Measurements from ENCODE around the gene AZGP1. TPM values are rescaled to one million over a fixed set of nuclear protein-coding genes. Genes with fewer than 3 reads are reported as not detected.
"Not testable (repeated sequence)": the region's sequence is repeated elsewhere in the genome, so short reads cannot be mapped to it uniquely, and the experiment has no call there.

Gene AZGP1
- total and polyA plus RNA-seq, 3 experiments from 2014 or later = not detected

- Mint-ChIP-seq H3K27ac (peak overlapping the region in 2 of 8 donors; percentile 55 to 65), H3K27me3 (peaks cover 15 to 36% of the 10 kb centered on the region in 2 donors)
- H3K27me3 ChIP-seq (ENCODE audit: insufficient read depth, low read length, poor library complexity, severe bottlenecking); H3K4me1 Mint-ChIP-seq; H3K36me3 ChIP-seq (ENCODE audit: insufficient read depth, low read length); H3K9me3 ChIP-seq (ENCODE audit: low read length); H3K4me3 ChIP-seq (ENCODE audit: low read length); H3K27ac ChIP-seq (ENCODE audit: low read depth, low read length); H3K4me1 ChIP-seq (ENCODE audit: insufficient read depth, low read length); POLR2A ChIA-PET; H3K9me3 Mint-ChIP-seq; H3K36me3 Mint-ChIP-seq; H3K4me3 Mint-ChIP-seq: not testable (repeated sequence)
- CTCF ChIA-PET = interaction anchor here (0.7 to 2.6 kb wide), 20 partner anchors 10 to 428 kb away, joined by 3 to 9 read pairs (median 3); partner anchors contain the start of genes MBLAC1 and TRIM4
- peak; percentile 52 to 78 (median 62) for DNase-seq
Observed at GRCh38 chr7:99979814-99980225, 4.0 kb upstream of the AZGP1 start.

GRCh38 chr7:99976626-99977025 is 795 bp upstream of the AZGP1 start:
- no peak overlapping the region for H3K4me3 Mint-ChIP-seq
- no peaks in the 10 kb centered on the region for H3K27me3 ChIP-seq (ENCODE audit: insufficient read depth, low read length, poor library complexity, severe bottlenecking)
- no peaks in the 10 kb centered on the region for H3K4me1 ChIP-seq (ENCODE audit: insufficient read depth, low read length)
- H3K9me3 ChIP-seq (ENCODE audit: low read length) = no peaks in the 10 kb centered on the region
- no peaks in the 10 kb centered on the region for H3K36me3 Mint-ChIP-seq
- ChIA-PET CTCF (interaction anchor here (1.6 kb wide), 1 partner anchor 59 kb away, joined by 5 read pairs; no protein-coding TSS in a partner anchor), POLR2A (no interaction called here)
- H3K27ac ChIP-seq (ENCODE audit: low read depth, low read length) = no peak overlapping the region
- H3K36me3 ChIP-seq (ENCODE audit: insufficient read depth, low read length) = no peaks in the 10 kb centered on the region
- H3K9me3 Mint-ChIP-seq = peaks cover 0 to 2% (median 0%) of the 10 kb centered on the region in 5 donors
- peaks cover 15 to 37% of the 10 kb centered on the region in 2 donors for H3K27me3 Mint-ChIP-seq
- no peak for DNase-seq
- no peak overlapping the region for H3K4me3 ChIP-seq (ENCODE audit: low read length)
- no peak overlapping the region for H3K27ac Mint-ChIP-seq
- H3K4me1 Mint-ChIP-seq = peaks cover 0 to 3% (median 0%) of the 10 kb centered on the region in 3 donors

- H3K36me3 Mint-ChIP-seq = no peaks in the 10 kb centered on the region
- H3K9me3 Mint-ChIP-seq = peaks cover 0 to 2% (median 0%) of the 10 kb centered on the region in 5 donors
- H3K27me3 Mint-ChIP-seq = peaks cover 17 to 43% of the 10 kb centered on the region in 2 donors
- no peak overlapping the region for H3K4me3 Mint-ChIP-seq
- ChIA-PET CTCF (no interaction called here), POLR2A (no interaction called here)
- Histone ChIP-seq H3K36me3 (ENCODE audit: insufficient read depth, low read length) (no peaks in the 10 kb centered on the region), H3K27ac (ENCODE audit: low read depth, low read length) (no peak overlapping the region), H3K4me3 (ENCODE audit: low read length) (no peak overlapping the region), H3K27me3 (ENCODE audit: insufficient read depth, low read length, poor library complexity, severe bottlenecking) (no peaks in the 10 kb centered on the region), H3K4me1 (ENCODE audit: insufficient read depth, low read length) (no peaks in the 10 kb centered on the region), H3K9me3 (ENCODE audit: low read length) (no peaks in the 10 kb centered on the region)
- no peak overlapping the region for H3K27ac Mint-ChIP-seq
- no peaks in the 10 kb centered on the region for H3K4me1 Mint-ChIP-seq
- DNase-seq = no peak
Observed at GRCh38 chr7:99974681-99975080, 1.1 kb downstream of the AZGP1 start.

GRCh38 chr7:99973817-99974216 is 2.0 kb downstream of the AZGP1 start:
- H3K27ac ChIP-seq (ENCODE audit: low read depth, low read length); H3K27ac Mint-ChIP-seq; H3K9me3 Mint-ChIP-seq; H3K4me1 Mint-ChIP-seq; H3K27me3 ChIP-seq (ENCODE audit: insufficient read depth, low read length, poor library complexity, severe bottlenecking); H3K9me3 ChIP-seq (ENCODE audit: low read length); H3K4me3 ChIP-seq (ENCODE audit: low read length); CTCF ChIA-PET; POLR2A ChIA-PET; DNase-seq; H3K36me3 ChIP-seq (ENCODE audit: insufficient read depth, low read length); H3K36me3 Mint-ChIP-seq; H3K4me3 Mint-ChIP-seq; H3K4me1 ChIP-seq (ENCODE audit: insufficient read depth, low read length): not testable (repeated sequence)
- peaks cover 15 to 46% of the 10 kb centered on the region in 2 donors for H3K27me3 Mint-ChIP-seq

GRCh38 chr7:99971242-99971641 is 4.6 kb downstream of the AZGP1 start:
- CTCF ChIA-PET = interaction anchor here (0.6 kb wide), 1 partner anchor 18 kb away, joined by 3 read pairs; no protein-coding TSS in a partner anchor
- Histone ChIP-seq H3K4me1 (ENCODE audit: insufficient read depth, low read length) (no peaks in the 10 kb centered on the region), H3K9me3 (ENCODE audit: low read length) (no peaks in the 10 kb centered on the region), H3K36me3 (ENCODE audit: insufficient read depth, low read length) (no peaks in the 10 kb centered on the region), H3K27me3 (ENCODE audit: insufficient read depth, low read length, poor library complexity, severe bottlenecking) (no peaks in the 10 kb centered on the region), H3K4me3 (ENCODE audit: low read length) (no peak overlapping the region), H3K27ac (ENCODE audit: low read depth, low read length) (no peak overlapping the region)
- POLR2A ChIA-PET = no interaction called here
- DNase-seq = no peak
- Mint-ChIP-seq H3K27me3 (peaks cover 23 to 50% of the 10 kb centered on the region in 2 donors), H3K36me3 (no peaks in the 10 kb centered on the region), H3K27ac (no peak overlapping the region), H3K4me3 (no peak overlapping the region), H3K9me3 (peaks cover 0 to 2% (median 0%) of the 10 kb centered on the region in 5 donors), H3K4me1 (no peaks in the 10 kb centered on the region)

GRCh38 chr7:99969813-99970212 is 6.0 kb downstream of the AZGP1 start:
- not testable (repeated sequence) for H3K4me3 ChIP-seq (ENCODE audit: low read length); H3K4me1 ChIP-seq (ENCODE audit: insufficient read depth, low read length); H3K36me3 ChIP-seq (ENCODE audit: insufficient read depth, low read length); DNase-seq; H3K9me3 Mint-ChIP-seq; H3K27ac ChIP-seq (ENCODE audit: low read depth, low read length); H3K27me3 ChIP-seq (ENCODE audit: insufficient read depth, low read length, poor library complexity, severe bottlenecking); H3K4me1 Mint-ChIP-seq; H3K27ac Mint-ChIP-seq; H3K4me3 Mint-ChIP-seq; H3K36me3 Mint-ChIP-seq; H3K9me3 ChIP-seq (ENCODE audit: low read length)
- ChIA-PET POLR2A (interaction anchor here (0.7 kb wide), 1 partner anchor 395 kb away, joined by 3 read pairs; no protein-coding TSS in a partner anchor), CTCF (interaction anchor here (1.2 kb wide), 1 partner anchor 56 kb away, joined by 4 read pairs; no protein-coding TSS in a partner anchor)
- H3K27me3 Mint-ChIP-seq = peaks cover 18 to 47% of the 10 kb centered on the region in 2 donors

- peaks cover 20 to 49% of the 10 kb centered on the region in 2 donors for H3K27me3 Mint-ChIP-seq
- no peaks in the 10 kb centered on the region for H3K36me3 ChIP-seq (ENCODE audit: insufficient read depth, low read length)
- CTCF ChIA-PET = interaction anchor here (1.2 kb wide), 1 partner anchor 56 kb away, joined by 4 read pairs; no protein-coding TSS in a partner anchor
Observed at GRCh38 chr7:99969298-99969697, 6.5 kb downstream of the AZGP1 start.

GRCh38 chr7:99958564-99959227 is 17.1 kb downstream of the AZGP1 start:
- no peaks in the 10 kb centered on the region for H3K4me1 Mint-ChIP-seq

More at GRCh38 chr7:99969298-99969697, 6.5 kb downstream of the AZGP1 start:
- Mint-ChIP-seq H3K36me3 (no peaks in the 10 kb centered on the region), H3K4me1 (no peaks in the 10 kb centered on the region), H3K9me3 (peaks cover 0 to 2% (median 0%) of the 10 kb centered on the region in 5 donors), H3K27ac (no peak overlapping the region), H3K4me3 (no peak overlapping the region)
- Histone ChIP-seq H3K27me3 (ENCODE audit: insufficient read depth, low read length, poor library complexity, severe bottlenecking) (no peaks in the 10 kb centered on the region), H3K4me1 (ENCODE audit: insufficient read depth, low read length) (no peaks in the 10 kb centered on the region), H3K9me3 (ENCODE audit: low read length) (no peaks in the 10 kb centered on the region), H3K4me3 (ENCODE audit: low read length) (no peak overlapping the region), H3K27ac (ENCODE audit: low read depth, low read length) (no peak overlapping the region)
- POLR2A ChIA-PET = interaction anchor here (0.7 kb wide), 1 partner anchor 395 kb away, joined by 3 read pairs; no protein-coding TSS in a partner anchor
- DNase-seq = no peak

More at GRCh38 chr7:99958564-99959227, 17.1 kb downstream of the AZGP1 start:
- H3K27ac Mint-ChIP-seq = no peak overlapping the region
- POLR2A ChIA-PET = no interaction called here
- no peaks in the 10 kb centered on the region for H3K36me3 Mint-ChIP-seq
- Histone ChIP-seq H3K27ac (ENCODE audit: low read depth, low read length) (no peak overlapping the region), H3K4me1 (ENCODE audit: insufficient read depth, low read length) (no peaks in the 10 kb centered on the region), H3K4me3 (ENCODE audit: low read length) (no peak overlapping the region), H3K36me3 (ENCODE audit: insufficient read depth, low read length) (no peaks in the 10 kb centered on the region), H3K9me3 (ENCODE audit: low read length) (no peaks in the 10 kb centered on the region), H3K27me3 (ENCODE audit: insufficient read depth, low read length, poor library complexity, severe bottlenecking) (peaks cover 4% of the 10 kb centered on the region)
- no peak for DNase-seq
- CTCF ChIA-PET = no interaction called here
- peaks cover 0 to 2% (median 0%) of the 10 kb centered on the region in 5 donors for H3K9me3 Mint-ChIP-seq
- H3K27me3 Mint-ChIP-seq = peaks cover 19 to 64% of the 10 kb centered on the region in 2 donors
- no peak overlapping the region for H3K4me3 Mint-ChIP-seq
